DMS53 (cell line): ENCODE data around the gene NLN.
"Not testable (repeated sequence)": the region's sequence is repeated elsewhere in the genome, so short reads cannot be mapped to it uniquely, and the experiment has no call there.

Source experiments
- DNase-seq: peaks from one replicate; lab custom pipeline; 2025; lab: John Stamatoyannopoulos, UW

Gene NLN

GRCh38 chr5:65721720-65722574, at the start of gene NLN, which contains the start of gene SGTB:
Gene NLN, plus strand, starts transcription at chr5:65722205. Its CDS starts 169 bp downstream, at chr5:65722374.
Gene SGTB, minus strand, starts transcription at chr5:65722109. Its CDS starts 1,302 bp downstream, at chr5:65720807.
- peak; percentile 90 for DNase-seq

GRCh38 chr5:65672796-65673195, 49.2 kb upstream of the NLN start:
- no peak for DNase-seq

GRCh38 chr5:65674749-65675148, 47.3 kb upstream of the NLN start:
- DNase-seq = no peak

GRCh38 chr5:65676056-65676455, 45.9 kb upstream of the NLN start:
- not testable (repeated sequence) for DNase-seq

GRCh38 chr5:65682148-65682547, 39.9 kb upstream of the NLN start:
- DNase-seq = no peak

- DNase-seq = no peak
Observed at GRCh38 chr5:65693121-65693520, 28.9 kb upstream of the NLN start.

GRCh38 chr5:65695162-65695755, 26.7 kb upstream of the NLN start:
- no peak for DNase-seq

GRCh38 chr5:65695896-65696295, 26.1 kb upstream of the NLN start:
- DNase-seq = no peak

GRCh38 chr5:65696892-65697291, 25.1 kb upstream of the NLN start:
- DNase-seq = no peak

GRCh38 chr5:65699338-65699737, 22.7 kb upstream of the NLN start:
- DNase-seq = no peak

GRCh38 chr5:65702036-65702435, 20.0 kb upstream of the NLN start:
- no peak for DNase-seq

GRCh38 chr5:65704621-65705239, 17.3 kb upstream of the NLN start:
- no peak for DNase-seq

GRCh38 chr5:65707663-65708062, 14.3 kb upstream of the NLN start:
- no peak for DNase-seq

- DNase-seq = no peak
Observed at GRCh38 chr5:65708145-65708544, 13.9 kb upstream of the NLN start.

GRCh38 chr5:65718576-65719310, 3.3 kb upstream of the NLN start:
- no peak for DNase-seq

GRCh38 chr5:65721050-65721719, 820 bp upstream of the NLN start:
- DNase-seq = peak; percentile 74

GRCh38 chr5:65722575-65723403, 784 bp downstream of the NLN start:
- DNase-seq = peak; percentile 60

- no peak for DNase-seq
Observed at GRCh38 chr5:65727491-65728156, 5.6 kb downstream of the NLN start.

- no peak for DNase-seq
Observed at GRCh38 chr5:65728218-65728617, 6.2 kb downstream of the NLN start.

GRCh38 chr5:65730910-65731309, 8.9 kb downstream of the NLN start:
- no peak for DNase-seq
